HepG2 (cell line): ENCODE data around the gene MAFF. TPM values are rescaled to one million over a fixed set of nuclear protein-coding genes. Genes with fewer than 3 reads are reported as not detected.

Source experiments
- GABPA ChIP-seq, 2 experiments: IDR thresholded peaks; 2 replicates each; pipeline ENCODE4 v1.6.1; 2011 to 2016; ENCODE audit warnings: low read depth in 2 of 2, low read length in 1 of 2, missing biosample characterization in 1 of 2, missing genetic modification characterization in 1 of 2
- HNRNPL ChIP-seq: fragments of 200-400 bp; formaldehyde crosslinking; IDR thresholded peaks from 2 replicates; pipeline ENCODE4 v1.6.1; 2017; ENCODE audit warnings: mild to moderate bottlenecking, low read depth, low read length
- LCORL ChIP-seq, 2 experiments: fragments of 450-650 bp in 1 of 2; sonication (generic) in 1 of 2; formaldehyde crosslinking in 1 of 2; IDR thresholded peaks; 2 replicates each; pipeline versions ENCODE4 v1.5.0 to v1.6.1; 2017 to 2020; ENCODE audit warnings: antibody characterized with exemption in 1 of 2, missing genetic modification reagents in 1 of 2
- SMARCC2 ChIP-seq: fragments of 450-650 bp; IDR thresholded peaks from 2 replicates; pipeline ENCODE4 v1.6.1; 2017; ENCODE audit warnings: antibody characterized with exemption, mild to moderate bottlenecking
- TFAP4 ChIP-seq: sonication (generic); IDR thresholded peaks from 2 replicates; pipeline ENCODE4 v1.6.1; 2016; ENCODE audit warnings: low read depth, borderline replicate concordance
- ZNF687 ChIP-seq: sonication (generic); formaldehyde crosslinking; IDR thresholded peaks from 2 replicates; pipeline ENCODE4 v1.5.1; 2020; ENCODE audit warnings: mild to moderate bottlenecking, missing genetic modification reagents, moderate library complexity
- polyA plus RNA-seq, 8 experiments: library from polyadenylated mRNA; depleted of rRNA in 3 of 8; stranded (reverse) in 7 of 8; unstranded in 1 of 8; fragments of >200 nt; fragmentation: Illumina TruSeq in 4 of 8; extraction: Trizol in 4 of 8; gene quantifications; 2 replicates each; pipeline versions ENCODE4 v1.2.1 to v1.2.3, GENCODE V29; 2011 to 2016; ENCODE audit warnings: low read depth in 4 of 8, missing spikeins in 1 of 8, mixed read lengths in 1 of 8; ENCODE audit not compliant: insufficient read depth in 1 of 8
- total RNA-seq, 5 experiments: library from RNA; depleted of rRNA; stranded (reverse); fragments of >200 nt; fragmentation: Illumina TruSeq; extraction: Trizol; gene quantifications; 2 replicates each; pipeline ENCODE4 v1.2.3, GENCODE V29; 2016; ENCODE audit warnings: low read depth in 1 of 5

MAFF gene
- total and polyA plus RNA-seq, 2 of the 13 experiments (the other 11 are each of a cell fraction or from before 2014, with no cell fraction given) = 5.4 to 14.3 TPM

GRCh38 chr22:38213990-38214301 is 12.2 kb downstream of the MAFF start (continued):
- no peak for TF ChIP-seq TFAP4
- peak; percentile 40 for TF ChIP-seq ZNF687
- no peak for TF ChIP-seq LCORL (IDR thresholded peaks at IDR 0.05)
- no peak for TF ChIP-seq LCORL (CRISPR knock-in tag; IDR thresholded peaks at IDR 0.05)
- no peak for TF ChIP-seq SMARCC2
- TF ChIP-seq HNRNPL = 0 out of 2 replicates have a peak, but pooled peaks have one; percentile 31
- TF ChIP-seq GABPA (IDR thresholded peaks at IDR 0.05; ENCODE audit: low read depth, low read length) = 0 out of 2 replicates have a peak, but pooled peaks have one; percentile 4
- TF ChIP-seq GABPA (CRISPR knock-in tag; IDR thresholded peaks at IDR 0.05; ENCODE audit: low read depth) = no peak
